Activated CD4-positive, alpha-beta memory T cell treated with anti-CD3 and anti-CD28 coated beads for 36 hours (primary cell): ENCODE measurements around the gene GALNT11. TPM values are rescaled to one million over a fixed set of nuclear protein-coding genes. Genes with fewer than 3 reads are reported as not detected.
"Not testable (repeated sequence)": the region's sequence is repeated elsewhere in the genome, so short reads cannot be mapped to it uniquely, and the experiment has no call there.

Source experiments
- CTCF ChIA-PET: fragments of 350-600 bp; sonication (Branson Sonifier 250); formaldehyde crosslinking; loops from one replicate; lab custom pipeline; 2021; ENCODE audit warnings: antibody characterized with exemption, inconsistent platforms; lab: Charles Lee
- POLR2A ChIA-PET: fragments of 350-600 bp; sonication (Branson Sonifier 250); formaldehyde crosslinking; loops from one replicate; lab custom pipeline; 2021; ENCODE audit warnings: antibody characterized with exemption; lab: Charles Lee
- DNase-seq: peaks from one replicate; pipeline ENCODE4 v3.0.0-alpha.2; 2020
- H3K27ac Mint-ChIP-seq: one replicate; pipeline ENCODE4 v1.8.0; 2021; ENCODE audit warnings: mixed read lengths
- H3K27me3 Mint-ChIP-seq: one replicate; pipeline ENCODE4 v1.8.0; 2021; ENCODE audit warnings: mixed read lengths
- H3K36me3 Mint-ChIP-seq: one replicate; pipeline ENCODE4 v1.8.0; 2021; ENCODE audit warnings: mixed read lengths
- H3K4me1 Mint-ChIP-seq: one replicate; pipeline ENCODE4 v1.8.0; 2021; ENCODE audit warnings: low read depth, mixed read lengths
- H3K4me3 Mint-ChIP-seq: one replicate; pipeline ENCODE4 v1.8.0; 2021; ENCODE audit warnings: mild to moderate bottlenecking, mixed read lengths
- H3K9me3 Mint-ChIP-seq: one replicate; pipeline ENCODE4 v1.8.0; 2021; ENCODE audit warnings: mixed read lengths
- intact Hi-C: fragments of 100-400 bp; cut with micrococcal nuclease; formaldehyde crosslinking; loops from one replicate; pipeline ENCODE4 v1.15.1; 2023
- total RNA-seq, 2 experiments: library from RNA; stranded (reverse); gene quantifications; one replicate each; pipeline ENCODE4 v1.2.3, GENCODE V29; 2021

GALNT11 gene
- total RNA-seq, 2 experiments from 2014 or later, result 17.7 to 19.7 TPM

DNA sequence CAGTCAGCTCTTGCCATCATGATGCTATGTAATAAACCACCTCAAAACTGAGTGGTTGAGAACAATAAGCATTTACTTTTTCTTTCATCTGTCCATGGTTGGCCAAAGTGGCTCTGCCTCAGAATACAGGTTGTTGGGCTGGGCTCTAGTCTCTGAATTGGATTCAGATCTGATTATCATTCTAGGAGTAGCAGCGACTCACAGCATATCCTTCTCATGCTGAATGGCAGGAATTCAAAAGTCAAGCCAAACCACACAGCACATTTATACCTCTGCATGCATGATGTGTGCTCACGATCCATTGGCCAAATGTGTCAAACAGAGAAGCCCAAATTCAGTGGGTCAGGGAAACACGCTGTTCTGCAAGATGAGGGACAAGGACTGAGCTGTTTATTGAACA is 13.6 kb upstream of the GALNT11 start:
- CTCF ChIA-PET, result no interaction called here
- POLR2A ChIA-PET, result no interaction called here
- Mint-ChIP-seq H3K4me1 (no peaks in the 10 kb centered on the region), H3K9me3 (no peaks in the 10 kb centered on the region), H3K36me3 (no peaks in the 10 kb centered on the region), H3K27ac (no peak overlapping the region), H3K27me3 (no peaks in the 10 kb centered on the region), H3K4me3 (no peak overlapping the region)
- DNase-seq, result no peak
- intact Hi-C loops, result no loop called here

DNA sequence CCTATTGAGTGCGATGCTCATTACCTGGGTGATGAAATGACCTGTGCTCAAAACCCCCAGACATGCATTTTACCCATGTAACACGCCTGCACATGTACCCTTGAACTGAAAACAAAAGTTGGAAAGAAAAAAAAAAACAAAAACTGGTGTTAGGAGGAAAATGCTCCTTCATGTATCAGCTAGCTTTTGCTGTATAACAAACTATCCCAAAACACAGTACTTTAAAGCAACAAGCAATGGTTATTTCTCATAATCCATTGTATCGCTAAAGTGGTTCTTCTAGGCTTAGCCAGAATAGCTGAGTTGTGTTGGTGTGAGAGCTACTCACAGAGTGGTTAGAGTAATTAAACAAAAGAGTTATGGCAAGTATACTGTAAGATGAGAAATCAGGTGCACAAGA is 12.2 kb upstream of the GALNT11 start:
- Mint-ChIP-seq H3K4me1 (no peaks in the 10 kb centered on the region), H3K4me3 (no peak overlapping the region), H3K27me3 (peaks cover 1% of the 10 kb centered on the region), H3K36me3 (no peaks in the 10 kb centered on the region), H3K9me3 (no peaks in the 10 kb centered on the region), H3K27ac (no peak overlapping the region)
- ChIA-PET POLR2A (no interaction called here), CTCF (no interaction called here)
- DNase-seq, result no peak
- intact Hi-C loops, result no loop called here

DNA sequence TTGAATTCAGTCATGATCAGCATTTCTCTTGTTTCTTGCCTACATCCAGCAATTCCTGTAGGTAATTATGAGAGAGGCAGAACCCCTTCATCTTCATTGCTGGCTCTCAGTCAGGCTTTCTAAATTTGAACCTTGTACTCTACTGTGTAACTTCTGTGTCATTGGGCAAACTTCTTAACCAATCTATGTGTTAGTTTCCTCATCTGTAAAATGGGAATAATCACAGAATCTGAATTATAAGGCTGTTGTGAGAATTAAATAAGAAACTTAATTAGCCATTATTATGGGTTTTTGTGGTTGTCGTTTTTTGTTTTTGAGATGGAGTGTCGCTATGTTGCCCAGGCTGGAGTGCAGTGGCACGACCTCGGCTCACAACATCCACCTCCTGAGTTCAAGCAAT is 11.5 kb upstream of the GALNT11 start:
- H3K27me3 Mint-ChIP-seq, result peaks cover 5% of the 10 kb centered on the region

DNA sequence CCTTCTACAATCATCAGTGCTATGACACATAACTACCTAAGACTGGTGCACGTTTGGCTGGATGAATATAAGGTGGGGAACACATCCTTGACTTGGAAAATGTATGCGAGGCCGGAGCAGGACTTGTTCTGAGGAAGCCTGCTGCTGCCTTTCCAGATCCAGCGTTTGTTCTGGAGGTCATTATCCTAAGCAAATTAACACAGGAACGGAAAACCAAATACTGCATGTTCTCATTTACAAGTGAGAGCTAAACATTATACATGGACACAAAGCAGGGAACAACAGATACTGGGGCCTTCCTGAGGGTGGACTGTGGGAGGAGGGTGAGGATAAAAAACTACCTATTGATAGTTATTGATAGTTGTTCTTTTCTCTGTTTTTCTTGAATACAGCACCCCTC is 10.8 kb upstream of the GALNT11 start:
- Mint-ChIP-seq H3K27ac (no peak overlapping the region), H3K4me3 (no peak overlapping the region), H3K27me3 (peaks cover 5% of the 10 kb centered on the region), H3K36me3 (no peaks in the 10 kb centered on the region), H3K9me3 (no peaks in the 10 kb centered on the region), H3K4me1 (no peaks in the 10 kb centered on the region)
- no peak for DNase-seq
- intact Hi-C loops, result no loop called here
- ChIA-PET CTCF (no interaction called here), POLR2A (no interaction called here)

More for the DNA sequence above, 11.5 kb upstream of the GALNT11 start:
- Mint-ChIP-seq H3K4me1 (no peaks in the 10 kb centered on the region), H3K9me3 (no peaks in the 10 kb centered on the region), H3K27ac (no peak overlapping the region), H3K36me3 (no peaks in the 10 kb centered on the region), H3K4me3 (no peak overlapping the region)
- intact Hi-C loops, result no loop called here
- no peak for DNase-seq
- ChIA-PET CTCF (no interaction called here), POLR2A (no interaction called here)

DNA sequence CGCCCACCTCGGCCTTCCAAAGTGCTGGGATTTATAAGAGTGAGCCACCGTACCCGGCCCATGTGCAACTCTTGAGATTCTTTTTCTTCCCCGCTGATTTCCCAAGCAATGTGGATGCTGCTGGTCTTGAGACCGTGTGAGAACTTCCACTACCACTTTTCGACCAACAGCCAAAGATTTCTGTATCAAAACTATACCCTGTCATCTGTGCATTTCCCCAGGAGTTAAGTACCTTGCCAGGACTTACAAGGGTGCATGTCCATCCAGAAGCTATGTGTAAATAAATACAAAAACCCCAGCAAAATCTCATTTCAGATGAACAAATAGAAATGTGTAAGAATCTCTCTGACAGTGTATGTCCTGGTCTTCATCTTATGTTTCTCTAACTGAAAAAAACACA is 9.9 kb upstream of the GALNT11 start:
- Mint-ChIP-seq H3K4me3 (no peak overlapping the region), H3K36me3 (no peaks in the 10 kb centered on the region), H3K27me3 (peaks cover 5% of the 10 kb centered on the region), H3K9me3 (no peaks in the 10 kb centered on the region), H3K4me1 (no peaks in the 10 kb centered on the region), H3K27ac (no peak overlapping the region)
- ChIA-PET POLR2A (no interaction called here), CTCF (interaction anchor here (0.6 kb wide), 1 partner anchor 128 kb away, joined by 3 read pairs; no protein-coding TSS in a partner anchor)
- intact Hi-C loops, result no loop called here
- no peak for DNase-seq

DNA sequence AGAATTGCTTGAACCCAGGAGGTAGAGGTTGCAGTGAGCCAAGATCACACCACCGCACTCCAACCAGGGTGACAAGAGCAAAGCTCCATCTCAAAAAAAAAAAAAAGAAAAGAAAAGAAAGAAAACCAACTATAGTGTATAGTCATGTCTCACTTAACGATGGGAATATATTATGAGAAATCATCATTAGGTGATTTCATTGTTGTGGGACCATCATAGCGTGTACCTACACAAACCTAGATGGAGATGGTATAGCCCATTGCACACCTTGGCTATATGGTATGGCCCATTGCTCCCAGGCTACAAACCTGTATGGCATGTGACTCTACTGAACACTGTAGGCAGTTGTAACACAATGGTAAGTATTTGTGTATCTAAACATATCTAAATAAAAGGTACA is 8.5 kb upstream of the GALNT11 start:
- intact Hi-C loops, result no loop called here
- H3K27me3 Mint-ChIP-seq, result peaks cover 5% of the 10 kb centered on the region
- no peak for DNase-seq
- CTCF ChIA-PET, result no interaction called here
- no peak overlapping the region for H3K4me3 Mint-ChIP-seq
- POLR2A ChIA-PET, result no interaction called here
- no peaks in the 10 kb centered on the region for H3K4me1 Mint-ChIP-seq
- H3K27ac Mint-ChIP-seq, result no peak overlapping the region
- H3K9me3 Mint-ChIP-seq, result no peaks in the 10 kb centered on the region
- no peaks in the 10 kb centered on the region for H3K36me3 Mint-ChIP-seq

DNA sequence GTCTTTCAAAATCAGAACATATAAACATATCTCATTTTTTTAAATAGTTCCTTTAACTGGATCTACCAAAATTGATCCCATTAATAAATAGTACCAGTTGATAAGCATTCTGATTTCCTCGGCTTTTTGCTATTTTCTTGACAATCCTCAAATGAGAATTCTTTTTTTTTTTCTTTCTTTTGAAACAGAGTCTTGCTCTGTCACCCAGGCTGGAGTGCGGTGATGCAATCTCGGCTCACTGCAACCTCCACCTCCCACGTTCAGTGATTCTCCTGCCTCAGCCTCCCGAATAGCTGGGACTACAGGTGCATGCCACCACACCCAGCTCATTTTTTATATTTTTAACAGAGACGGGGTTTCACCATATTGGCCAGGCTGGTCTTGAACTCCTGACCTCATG is 7.8 kb upstream of the GALNT11 start:
- H3K36me3 Mint-ChIP-seq, H3K27me3 Mint-ChIP-seq, H3K4me3 Mint-ChIP-seq, H3K27ac Mint-ChIP-seq, H3K4me1 Mint-ChIP-seq, DNase-seq, intact Hi-C loops, H3K9me3 Mint-ChIP-seq, POLR2A ChIA-PET: not testable (repeated sequence)
- CTCF ChIA-PET, result interaction anchor here (0.6 kb wide), 1 partner anchor 24 kb away, joined by 5 read pairs; no protein-coding TSS in a partner anchor

DNA sequence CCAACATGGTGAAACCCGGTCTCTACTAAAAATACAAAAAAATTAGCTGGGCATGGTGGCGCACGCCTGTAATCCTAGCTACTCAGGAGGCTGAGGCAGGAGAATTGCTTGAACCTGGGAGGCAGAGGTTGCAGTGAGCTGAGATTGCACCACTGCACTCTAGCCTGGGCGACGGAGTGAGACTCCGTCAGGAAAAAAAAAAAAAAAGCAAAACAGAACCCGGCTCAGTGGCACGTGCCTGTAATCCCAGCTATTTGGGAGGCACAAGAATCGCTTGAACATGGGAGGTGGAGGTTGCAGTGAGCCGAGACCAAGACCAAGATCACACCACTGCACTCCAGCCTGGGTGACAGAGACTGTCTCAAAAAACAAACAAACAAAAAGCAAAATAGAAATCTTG is 3.7 kb upstream of the GALNT11 start:
- H3K4me3 Mint-ChIP-seq, DNase-seq, H3K27ac Mint-ChIP-seq, POLR2A ChIA-PET, H3K27me3 Mint-ChIP-seq, H3K9me3 Mint-ChIP-seq, H3K36me3 Mint-ChIP-seq, CTCF ChIA-PET: not testable (repeated sequence)
- peaks cover 11% of the 10 kb centered on the region for H3K4me1 Mint-ChIP-seq
- intact Hi-C loops, result loop anchor here (10.0 kb wide), 1 partner anchor 413 kb away; the partner anchor contains the start of gene KMT2C

DNA sequence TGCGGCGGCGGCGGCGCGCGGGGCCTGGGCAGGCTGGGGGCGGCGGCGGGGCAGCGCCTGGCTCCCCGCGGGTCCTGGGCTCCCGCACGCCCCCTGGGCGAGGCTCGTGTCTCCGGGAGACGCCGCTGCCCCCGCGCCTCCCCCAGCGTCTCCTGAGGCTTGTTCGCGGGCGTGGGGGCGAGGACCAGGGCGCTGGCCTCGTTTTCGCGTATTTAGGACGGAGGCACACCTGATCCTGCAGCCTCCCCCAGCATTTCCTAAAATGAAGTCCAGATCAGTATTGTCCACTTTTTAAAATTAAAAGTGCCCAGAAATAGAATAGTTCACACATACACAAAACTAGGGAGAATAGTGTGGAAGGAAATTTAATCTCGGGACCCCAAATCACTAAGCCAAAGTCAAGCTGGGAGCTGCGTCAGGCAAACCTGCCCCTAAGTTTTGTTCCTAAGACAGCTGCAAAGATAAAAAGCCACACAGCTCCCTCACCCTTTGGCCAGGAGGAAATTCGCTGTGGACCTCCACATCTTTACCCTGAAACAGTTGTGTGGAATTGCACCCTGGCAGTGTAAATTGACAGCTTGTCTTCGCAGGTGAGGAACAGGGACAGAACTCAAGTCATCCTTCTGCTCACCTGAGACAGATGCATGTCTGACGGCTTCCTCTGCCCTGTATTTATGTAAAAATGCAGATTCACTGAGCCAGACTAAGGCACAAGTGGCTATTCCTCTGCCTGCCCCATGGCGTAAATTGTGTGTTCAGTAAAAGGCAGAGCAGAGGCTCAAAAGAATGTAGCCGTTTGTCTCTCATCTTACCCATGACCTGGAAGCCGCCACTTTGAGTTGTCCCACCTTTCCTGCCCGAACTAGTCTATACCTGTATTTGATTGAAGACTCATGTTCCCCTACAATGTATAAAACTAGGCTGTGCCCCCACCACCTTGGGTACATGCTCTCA is 740 bp downstream of the GALNT11 start:
- Mint-ChIP-seq H3K4me3 (peak overlapping the region; percentile 78), H3K9me3 (peaks cover 2% of the 10 kb centered on the region), H3K4me1 (peaks cover 41% of the 10 kb centered on the region), H3K27ac (no peak overlapping the region), H3K36me3 (peaks cover 17% of the 10 kb centered on the region), H3K27me3 (no peaks in the 10 kb centered on the region)
- intact Hi-C loops, result loop anchor here (5.0 to 10.0 kb wide), 3 partner anchors 121 to 409 kb away; partner anchors contain the start of genes KMT2C and PRKAG2
- ChIA-PET CTCF (no interaction called here), POLR2A (interaction anchor here (0.6 kb wide), 1 partner anchor 507 kb away, joined by 4 read pairs; the partner anchor contains the start of gene RHEB)
- DNase-seq, result no peak

DNA sequence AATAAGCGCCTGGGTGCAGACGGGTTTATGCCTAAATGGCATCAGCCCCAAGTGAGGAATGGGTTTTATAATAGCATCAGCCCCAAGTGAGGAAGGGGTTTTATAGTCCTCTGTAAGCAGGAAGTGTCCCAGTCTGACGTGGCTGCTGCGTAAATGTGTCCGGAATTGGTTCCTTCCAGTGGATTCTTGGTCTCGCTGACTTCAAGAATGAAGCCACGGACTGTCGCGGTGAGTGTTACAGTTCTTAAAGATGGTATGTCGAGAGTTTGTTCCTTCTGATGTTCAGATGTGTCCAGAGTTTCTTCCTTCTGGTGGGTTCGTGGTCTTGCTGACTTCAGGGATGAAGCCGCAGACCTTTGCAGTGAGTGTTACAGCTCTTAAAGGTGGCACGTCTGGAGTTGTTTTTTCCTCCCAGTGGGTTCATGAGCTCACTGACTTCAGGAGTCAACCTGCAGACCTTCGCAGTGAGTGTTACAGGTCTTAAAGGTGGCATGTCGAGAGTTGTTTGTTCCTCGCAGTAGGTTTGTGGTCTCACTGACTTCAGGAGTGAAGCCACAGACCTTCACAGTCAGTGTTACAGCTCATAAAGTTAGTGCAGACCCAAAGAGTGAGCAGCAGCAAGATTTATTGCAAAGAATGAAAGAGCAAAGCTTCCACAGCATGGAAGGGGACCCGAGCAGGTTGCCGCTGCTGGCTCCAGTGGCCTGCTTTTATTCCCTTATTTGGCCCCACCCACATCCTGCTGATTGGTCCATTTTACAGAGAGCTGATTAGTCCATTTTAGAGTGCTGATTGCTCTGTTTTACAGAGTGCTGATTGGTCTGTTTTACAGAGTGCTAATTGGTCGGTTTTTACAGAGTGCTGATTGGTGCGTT is 2.3 kb downstream of the GALNT11 start:
- DNase-seq, POLR2A ChIA-PET, H3K4me3 Mint-ChIP-seq, H3K27ac Mint-ChIP-seq, H3K9me3 Mint-ChIP-seq, CTCF ChIA-PET, H3K27me3 Mint-ChIP-seq: not testable (repeated sequence)
- Mint-ChIP-seq H3K4me1 (peaks cover 42% of the 10 kb centered on the region), H3K36me3 (peaks cover 17% of the 10 kb centered on the region)
- intact Hi-C loops, result loop anchor here (5.0 to 10.0 kb wide), 3 partner anchors 120 to 407 kb away; partner anchors contain the start of genes KMT2C and PRKAG2

DNA sequence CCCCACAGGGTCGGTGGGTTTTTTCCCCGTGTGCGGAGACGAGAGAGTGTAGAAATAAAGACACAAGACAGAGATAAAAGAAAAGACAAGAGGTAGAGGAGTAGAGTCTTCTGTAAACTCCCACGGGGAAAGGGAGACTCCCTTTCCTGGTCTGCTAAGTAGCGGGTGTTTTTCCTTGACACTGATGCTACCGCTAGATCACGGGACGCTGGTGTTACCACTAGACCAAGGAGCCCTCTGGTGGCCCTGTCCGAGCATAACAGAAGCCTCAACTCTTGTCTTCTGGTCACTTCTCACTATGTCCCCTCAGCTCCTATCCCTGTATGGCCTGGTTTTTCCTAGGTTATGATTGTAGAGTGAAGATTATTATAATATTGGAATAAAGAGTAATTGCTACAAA is 4.6 kb downstream of the GALNT11 start:
- Mint-ChIP-seq H3K4me1 (peaks cover 40% of the 10 kb centered on the region), H3K36me3 (peaks cover 25% of the 10 kb centered on the region)
- H3K27me3 Mint-ChIP-seq, intact Hi-C loops, H3K4me3 Mint-ChIP-seq, H3K9me3 Mint-ChIP-seq, POLR2A ChIA-PET, H3K27ac Mint-ChIP-seq: not testable (repeated sequence)
- DNase-seq, result peak; percentile 32
- CTCF ChIA-PET, result interaction anchor here (0.6 kb wide), 1 partner anchor 230 kb away, joined by 3 read pairs; no protein-coding TSS in a partner anchor

DNA sequence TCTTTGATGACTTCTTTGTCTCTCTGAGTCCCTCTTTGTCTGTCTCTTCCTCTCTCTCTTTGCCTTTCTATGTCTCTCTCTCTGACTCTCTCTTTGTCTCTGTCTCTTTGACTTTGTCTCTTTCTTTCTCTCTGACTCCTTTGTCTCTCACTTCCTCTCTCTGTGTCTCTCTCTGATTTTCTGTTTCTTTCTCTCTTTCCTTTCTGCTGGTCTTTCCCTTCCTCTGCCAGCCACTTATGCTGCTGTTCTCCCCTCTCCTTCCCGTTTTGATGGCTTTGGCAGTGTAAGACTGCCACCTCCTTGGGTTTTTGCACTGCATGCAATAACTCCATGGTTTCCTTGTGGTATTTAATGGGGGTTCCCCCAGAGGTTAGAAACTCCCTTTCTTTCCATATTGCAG is 5.2 kb downstream of the GALNT11 start:
- Mint-ChIP-seq H3K36me3 (peaks cover 28% of the 10 kb centered on the region), H3K4me1 (peaks cover 39% of the 10 kb centered on the region)
- POLR2A ChIA-PET, H3K4me3 Mint-ChIP-seq, DNase-seq, H3K27ac Mint-ChIP-seq, intact Hi-C loops, H3K9me3 Mint-ChIP-seq, H3K27me3 Mint-ChIP-seq: not testable (repeated sequence)
- CTCF ChIA-PET, result interaction anchor here (0.6 kb wide), 1 partner anchor 230 kb away, joined by 3 read pairs; no protein-coding TSS in a partner anchor
